SK-N-SH treated with all-trans-retinoic acid at 6 μM for 48 hours (cell line): ENCODE measurements around the gene EFEMP1.

ENCODE experiments used
- BACH2 ChIP-seq: fragments of 250-450 bp; sonication (Bioruptor Pico); IDR thresholded peaks from 2 replicates; pipeline ENCODE4 v1.9.0; 2021; ENCODE audit warnings: mild to moderate bottlenecking, borderline replicate concordance
- PPARA ChIP-seq: fragments of 250-450 bp; sonication (Bioruptor Pico); IDR thresholded peaks from 2 replicates; pipeline ENCODE4 v1.5.0; 2020; ENCODE audit warnings: mild to moderate bottlenecking, borderline replicate concordance
- RARB ChIP-seq: fragments of 250-450 bp; sonication (Bioruptor Pico); IDR thresholded peaks from 2 replicates; pipeline ENCODE4 v1.8.0; 2021; ENCODE audit warnings: mild to moderate bottlenecking, moderate library complexity
- TOX ChIP-seq: fragments of 250-450 bp; sonication (Bioruptor Pico); IDR thresholded peaks from 2 replicates; pipeline ENCODE4 v1.8.0; 2021; ENCODE audit warnings: mild to moderate bottlenecking, moderate library complexity, borderline replicate concordance
- ZFP3 ChIP-seq: fragments of 250-450 bp; sonication (Bioruptor Pico); IDR thresholded peaks from 2 replicates; pipeline ENCODE4 v1.5.0; 2020; ENCODE audit warnings: mild to moderate bottlenecking, moderate library complexity
- ZNF8 ChIP-seq: fragments of 450-650 bp; formaldehyde crosslinking; IDR thresholded peaks from 2 replicates; pipeline ENCODE4 v1.5.0; 2020; ENCODE audit warnings: mild to moderate bottlenecking, moderate library complexity
- TF ChIP-seq, protein P1 (sequence below): fragments of 250-450 bp; sonication (Bioruptor Pico); IDR thresholded peaks from 2 replicates; pipeline ENCODE4 v1.8.0; 2021; ENCODE audit warnings: low read depth, mild to moderate bottlenecking, moderate library complexity, borderline replicate concordance
- TF ChIP-seq, protein P2 (sequence below): fragments of 250-450 bp; sonication (Bioruptor Pico); IDR thresholded peaks from 2 replicates; pipeline ENCODE4 v1.5.1; 2021; ENCODE audit warnings: mild to moderate bottlenecking, moderate library complexity

GRCh38 chr2:55919574-55919973 lies 4.0 kb downstream of the EFEMP1 start:
- TF ChIP-seq, protein P1, sequence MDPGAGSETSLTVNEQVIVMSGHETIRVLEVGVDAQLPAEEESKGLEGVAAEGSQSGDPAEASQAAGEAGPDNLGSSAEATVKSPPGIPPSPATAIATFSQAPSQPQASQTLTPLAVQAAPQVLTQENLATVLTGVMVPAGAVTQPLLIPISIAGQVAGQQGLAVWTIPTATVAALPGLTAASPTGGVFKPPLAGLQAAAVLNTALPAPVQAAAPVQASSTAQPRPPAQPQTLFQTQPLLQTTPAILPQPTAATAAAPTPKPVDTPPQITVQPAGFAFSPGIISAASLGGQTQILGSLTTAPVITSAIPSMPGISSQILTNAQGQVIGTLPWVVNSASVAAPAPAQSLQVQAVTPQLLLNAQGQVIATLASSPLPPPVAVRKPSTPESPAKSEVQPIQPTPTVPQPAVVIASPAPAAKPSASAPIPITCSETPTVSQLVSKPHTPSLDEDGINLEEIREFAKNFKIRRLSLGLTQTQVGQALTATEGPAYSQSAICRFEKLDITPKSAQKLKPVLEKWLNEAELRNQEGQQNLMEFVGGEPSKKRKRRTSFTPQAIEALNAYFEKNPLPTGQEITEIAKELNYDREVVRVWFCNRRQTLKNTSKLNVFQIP (CRISPR knock-in tag), result no peak
- TF ChIP-seq PPARA, result no peak
- TF ChIP-seq ZFP3 (CRISPR knock-in tag), result no peak
- no peak for TF ChIP-seq BACH2 (CRISPR knock-in tag)
- TF ChIP-seq RARB (CRISPR knock-in tag), result no peak
- no peak for TF ChIP-seq TOX (CRISPR knock-in tag)
- no peak for TF ChIP-seq ZNF8
- TF ChIP-seq, protein P2, sequence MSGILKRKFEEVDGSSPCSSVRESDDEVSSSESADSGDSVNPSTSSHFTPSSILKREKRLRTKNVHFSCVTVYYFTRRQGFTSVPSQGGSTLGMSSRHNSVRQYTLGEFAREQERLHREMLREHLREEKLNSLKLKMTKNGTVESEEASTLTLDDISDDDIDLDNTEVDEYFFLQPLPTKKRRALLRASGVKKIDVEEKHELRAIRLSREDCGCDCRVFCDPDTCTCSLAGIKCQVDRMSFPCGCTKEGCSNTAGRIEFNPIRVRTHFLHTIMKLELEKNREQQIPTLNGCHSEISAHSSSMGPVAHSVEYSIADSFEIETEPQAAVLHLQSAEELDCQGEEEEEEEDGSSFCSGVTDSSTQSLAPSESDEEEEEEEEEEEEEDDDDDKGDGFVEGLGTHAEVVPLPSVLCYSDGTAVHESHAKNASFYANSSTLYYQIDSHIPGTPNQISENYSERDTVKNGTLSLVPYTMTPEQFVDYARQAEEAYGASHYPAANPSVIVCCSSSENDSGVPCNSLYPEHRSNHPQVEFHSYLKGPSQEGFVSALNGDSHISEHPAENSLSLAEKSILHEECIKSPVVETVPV (CRISPR knock-in tag), result no peak
